SK-N-SH treated with all-trans-retinoic acid at 6 μM for 48 hours (cell line): ENCODE results near the gene MT1X.

Source experiments
- ATAC-seq: fragments of 200-7000 bp; cut with Tn5 transposase; 3 replicates; pipeline ENCODE4 v1.9.1; 2020; ENCODE audit warnings: mild to moderate bottlenecking, moderate library complexity
- ARNTL ChIP-seq: fragments of 450-650 bp; formaldehyde crosslinking; IDR thresholded peaks from 2 replicates; pipeline ENCODE4 v1.5.0; 2020; ENCODE audit warnings: low read depth, mild to moderate bottlenecking, moderate library complexity, borderline replicate concordance
- BACH2 ChIP-seq: fragments of 250-450 bp; sonication (Bioruptor Pico); IDR thresholded peaks from 2 replicates; pipeline ENCODE4 v1.9.0; 2021; ENCODE audit warnings: mild to moderate bottlenecking, borderline replicate concordance
- CREB5 ChIP-seq: fragments of 250-450 bp; sonication (Bioruptor Pico); IDR thresholded peaks from 2 replicates; pipeline ENCODE4 v1.5.1; 2020; ENCODE audit warnings: low read depth, mild to moderate bottlenecking, moderate library complexity
- CSDC2 ChIP-seq: fragments of 250-450 bp; sonication (Bioruptor Pico); IDR thresholded peaks from 2 replicates; pipeline ENCODE4 v1.5.0; 2020; ENCODE audit warnings: mild to moderate bottlenecking, moderate library complexity
- CSRNP3 ChIP-seq: fragments of 250-450 bp; sonication (Bioruptor Pico); IDR thresholded peaks from 2 replicates; pipeline ENCODE4 v1.5.1; 2021; ENCODE audit warnings: mild to moderate bottlenecking, moderate library complexity
- ESRRG ChIP-seq: fragments of 250-450 bp; sonication (Bioruptor Pico); IDR thresholded peaks from 2 replicates; pipeline ENCODE4 v1.6.1; 2021; ENCODE audit warnings: mild to moderate bottlenecking
- ISL1 ChIP-seq: fragments of 250-450 bp; sonication (Bioruptor Pico); IDR thresholded peaks from 2 replicates; pipeline ENCODE4 v2.1.2; 2022; ENCODE audit warnings: mild to moderate bottlenecking, moderate library complexity
- PATZ1 ChIP-seq: fragments of 250-450 bp; sonication (Bioruptor Pico); IDR thresholded peaks from 2 replicates; pipeline ENCODE4 v1.8.0; 2020; ENCODE audit warnings: mild to moderate bottlenecking, moderate library complexity, borderline replicate concordance
- POU6F1 ChIP-seq: fragments of 250-450 bp; sonication (Bioruptor Pico); IDR thresholded peaks from 2 replicates; pipeline ENCODE4 v1.8.0; 2021; ENCODE audit warnings: low read depth, mild to moderate bottlenecking, moderate library complexity, borderline replicate concordance
- PPARA ChIP-seq: fragments of 250-450 bp; sonication (Bioruptor Pico); IDR thresholded peaks from 2 replicates; pipeline ENCODE4 v1.5.0; 2020; ENCODE audit warnings: mild to moderate bottlenecking, borderline replicate concordance
- RARB ChIP-seq: fragments of 250-450 bp; sonication (Bioruptor Pico); IDR thresholded peaks from 2 replicates; pipeline ENCODE4 v1.8.0; 2021; ENCODE audit warnings: mild to moderate bottlenecking, moderate library complexity
- SNAI2 ChIP-seq: fragments of 250-450 bp; sonication (Bioruptor Pico); IDR thresholded peaks from 2 replicates; pipeline ENCODE4 v1.5.0; 2020; ENCODE audit warnings: mild to moderate bottlenecking, moderate library complexity
- TCF4 ChIP-seq: fragments of 250-450 bp; sonication (Bioruptor Pico); IDR thresholded peaks from 2 replicates; pipeline ENCODE4 v1.8.0; 2021; ENCODE audit warnings: mild to moderate bottlenecking, moderate library complexity, borderline replicate concordance
- TOX ChIP-seq: fragments of 250-450 bp; sonication (Bioruptor Pico); IDR thresholded peaks from 2 replicates; pipeline ENCODE4 v1.8.0; 2021; ENCODE audit warnings: mild to moderate bottlenecking, moderate library complexity, borderline replicate concordance
- TSHZ2 ChIP-seq: fragments of 250-450 bp; sonication (Bioruptor Pico); IDR thresholded peaks from 2 replicates; pipeline ENCODE4 v1.5.0; 2020; ENCODE audit warnings: mild to moderate bottlenecking, moderate library complexity
- ZC3H10 ChIP-seq: fragments of 250-450 bp; sonication (Bioruptor Pico); IDR thresholded peaks from 2 replicates; pipeline ENCODE4 v1.5.1; 2021; ENCODE audit warnings: mild to moderate bottlenecking, moderate library complexity
- ZFP3 ChIP-seq: fragments of 250-450 bp; sonication (Bioruptor Pico); IDR thresholded peaks from 2 replicates; pipeline ENCODE4 v1.5.0; 2020; ENCODE audit warnings: mild to moderate bottlenecking, moderate library complexity
- ZFP30 ChIP-seq: fragments of 450-650 bp; formaldehyde crosslinking; IDR thresholded peaks from 2 replicates; pipeline ENCODE4 v1.5.0; 2022; ENCODE audit warnings: mild to moderate bottlenecking, moderate library complexity
- ZNF565 ChIP-seq: fragments of 450-650 bp; formaldehyde crosslinking; conservative IDR thresholded peaks from 2 replicates; pipeline ENCODE4 v1.5.0; 2020; ENCODE audit warnings: low read depth, mild to moderate bottlenecking, moderate library complexity
- ZNF70 ChIP-seq: fragments of 450-650 bp; formaldehyde crosslinking; IDR thresholded peaks from 2 replicates; pipeline ENCODE4 v1.5.0; 2020; ENCODE audit warnings: mild to moderate bottlenecking, moderate library complexity

MT1X gene

GRCh38 chr16:56726926-56727325 is 44.7 kb downstream of the MT1X start:
- no peak for ATAC-seq
- TF ChIP-seq ISL1 (CRISPR knock-in tag) (no peak), CSDC2 (CRISPR knock-in tag) (no peak), CSRNP3 (CRISPR knock-in tag) (no peak), SNAI2 (CRISPR knock-in tag) (no peak), TOX (CRISPR knock-in tag) (no peak), PATZ1 (CRISPR knock-in tag) (no peak), PPARA (no peak), RARB (CRISPR knock-in tag) (no peak), ESRRG (CRISPR knock-in tag) (no peak), ZNF565 (CRISPR knock-in tag) (no peak), ZNF70 (no peak), CREB5 (no peak), ZC3H10 (CRISPR knock-in tag) (no peak), ZFP30 (CRISPR knock-in tag) (no peak), TSHZ2 (CRISPR knock-in tag) (no peak), BACH2 (CRISPR knock-in tag) (no peak), ARNTL (CRISPR knock-in tag) (no peak)

GRCh38 chr16:56728027-56728426 is 45.8 kb downstream of the MT1X start:
- TF ChIP-seq PPARA (no peak), CSDC2 (CRISPR knock-in tag) (no peak), CSRNP3 (CRISPR knock-in tag) (no peak), TCF4 (no peak), PATZ1 (CRISPR knock-in tag) (no peak), ZFP30 (CRISPR knock-in tag) (no peak)
- TF ChIP-seq, all 23 proteins: peak for 0
- ATAC-seq, result no peak

GRCh38 chr16:56728980-56729734 is 46.9 kb downstream of the MT1X start:
- ATAC-seq, result peak; percentile 39
- TF ChIP-seq SNAI2 (CRISPR knock-in tag), result no peak
- TF ChIP-seq ZFP3 (CRISPR knock-in tag), result no peak
- TF ChIP-seq POU6F1 (CRISPR knock-in tag), result no peak
- TF ChIP-seq RARB (CRISPR knock-in tag), result no peak
- TF ChIP-seq ZNF70, result no peak
- no peak for TF ChIP-seq TSHZ2 (CRISPR knock-in tag)
